Measurements from ENCODE around the gene PPP2R5B. TPM values are rescaled to one million over a fixed set of nuclear protein-coding genes. Genes with fewer than 3 reads are reported as not detected.

The PPP2R5B gene
- total RNA-seq, 1 experiment from 2014 or later: 8.7 TPM

GRCh38 chr11:64878223-64878493 is 46.3 kb upstream of the PPP2R5B start (continued):
- no peak for TF ChIP-seq SOX15 (CRISPR knock-in tag; IDR thresholded peaks at IDR 0.05)
- TF ChIP-seq ZNF138 (CRISPR knock-in tag; conservative IDR thresholded peaks at IDR 0.05): no peak
- TF ChIP-seq ZMAT4 (CRISPR knock-in tag; IDR thresholded peaks at IDR 0.05): no peak
- TF ChIP-seq NR3C1 (CRISPR knock-in tag; conservative IDR thresholded peaks at IDR 0.05; ENCODE audit: low read depth): no peak
- TF ChIP-seq ESRRA (CRISPR knock-in tag; IDR thresholded peaks at IDR 0.05; ENCODE audit: borderline replicate concordance): no peak

GRCh38 chr11:64878494-64879243 is 45.8 kb upstream of the PPP2R5B start, which contains the start of gene EHD1:
Gene EHD1, minus strand, starts transcription at chr11:64878621. Its CDS starts 157 bp downstream, at chr11:64878464.
- Mint-ChIP-seq H3K9me3 (no peaks in the 10 kb centered on the region), H3K27ac (peak within 1 kb of the TSS; percentile 92), H3K4me1 (peaks cover 20% of the 10 kb centered on the region), H3K27me3 (ENCODE audit: low read depth) (peaks cover 7% of the 10 kb centered on the region), H3K36me3 (no peaks in the 10 kb centered on the region), H3K4me3 (peak within 1 kb of the TSS; percentile 98)
- ATAC-seq (peak; percentile 89), DNase-seq (ENCODE audit: low spot score) (peak; percentile 99)
- POLR2A ChIA-PET: interaction anchor here (0.6 to 2.4 kb wide), 5 partner anchors 10 to 316 kb away, joined by 3 to 10 read pairs (median 3); no protein-coding TSS in a partner anchor
- CTCF ChIA-PET: interaction anchor here (0.7 to 22.9 kb wide), 8 partner anchors 10 to 57 kb away, joined by 3 to 372 read pairs (median 8); partner anchors contain the start of gene CDC42BPG
- TF ChIP-seq SMAD4 (CRISPR knock-in tag; IDR thresholded peaks at IDR 0.05): no peak
- no peak for TF ChIP-seq ZNF671 (CRISPR knock-in tag; IDR thresholded peaks at IDR 0.05)
- TF ChIP-seq TEAD4 (CRISPR knock-in tag; IDR thresholded peaks at IDR 0.05): no peak
- no peak for TF ChIP-seq GRHL2 (CRISPR knock-in tag; IDR thresholded peaks at IDR 0.05; ENCODE audit: insufficient replicate concordance, severe bottlenecking)
- TF ChIP-seq USF1 (CRISPR knock-in tag; IDR thresholded peaks at IDR 0.05): peak; percentile 67
- TF ChIP-seq NR1H2 (CRISPR knock-in tag; IDR thresholded peaks at IDR 0.05): no peak
- no peak for TF ChIP-seq ZNF423 (CRISPR knock-in tag; IDR thresholded peaks at IDR 0.05)
- no peak for TF ChIP-seq ZNF425 (CRISPR knock-in tag; conservative IDR thresholded peaks at IDR 0.05)
- no peak for TF ChIP-seq JAZF1 (CRISPR knock-in tag; IDR thresholded peaks at IDR 0.05)
- TF ChIP-seq ATF1 (CRISPR knock-in tag; IDR thresholded peaks at IDR 0.05): no peak
- TF ChIP-seq, protein P1, sequence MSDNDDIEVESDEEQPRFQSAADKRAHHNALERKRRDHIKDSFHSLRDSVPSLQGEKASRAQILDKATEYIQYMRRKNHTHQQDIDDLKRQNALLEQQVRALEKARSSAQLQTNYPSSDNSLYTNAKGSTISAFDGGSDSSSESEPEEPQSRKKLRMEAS (CRISPR knock-in tag; IDR thresholded peaks at IDR 0.05): peak; percentile 74
- TF ChIP-seq NFYB (CRISPR knock-in tag; conservative IDR thresholded peaks at IDR 0.05; ENCODE audit: low read depth): no peak
- TF ChIP-seq ZNF263 (CRISPR knock-in tag; IDR thresholded peaks at IDR 0.05; ENCODE audit: low read depth): 0 out of 2 replicates have a peak, but pooled peaks have one; percentile 8
- TF ChIP-seq CBFB (CRISPR knock-in tag; IDR thresholded peaks at IDR 0.05; ENCODE audit: low read depth): no peak
- no peak for TF ChIP-seq GABPB1 (CRISPR knock-in tag; IDR thresholded peaks at IDR 0.05)
- TF ChIP-seq TEAD1 (CRISPR knock-in tag; IDR thresholded peaks at IDR 0.05): no peak
- TF ChIP-seq, protein P2, sequence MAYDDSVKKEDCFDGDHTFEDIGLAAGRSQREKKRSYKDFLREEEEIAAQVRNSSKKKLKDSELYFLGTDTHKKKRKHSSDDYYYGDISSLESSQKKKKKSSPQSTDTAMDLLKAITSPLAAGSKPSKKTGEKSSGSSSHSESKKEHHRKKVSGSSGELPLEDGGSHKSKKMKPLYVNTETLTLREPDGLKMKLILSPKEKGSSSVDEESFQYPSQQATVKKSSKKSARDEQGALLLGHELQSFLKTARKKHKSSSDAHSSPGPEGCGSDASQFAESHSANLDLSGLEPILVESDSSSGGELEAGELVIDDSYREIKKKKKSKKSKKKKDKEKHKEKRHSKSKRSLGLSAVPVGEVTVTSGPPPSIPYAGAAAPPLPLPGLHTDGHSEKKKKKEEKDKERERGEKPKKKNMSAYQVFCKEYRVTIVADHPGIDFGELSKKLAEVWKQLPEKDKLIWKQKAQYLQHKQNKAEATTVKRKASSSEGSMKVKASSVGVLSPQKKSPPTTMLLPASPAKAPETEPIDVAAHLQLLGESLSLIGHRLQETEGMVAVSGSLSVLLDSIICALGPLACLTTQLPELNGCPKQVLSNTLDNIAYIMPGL (CRISPR knock-in tag; IDR thresholded peaks at IDR 0.05): peak; percentile 44
- no peak for TF ChIP-seq CREB1 (CRISPR knock-in tag; IDR thresholded peaks at IDR 0.05)
- TF ChIP-seq, protein P3, sequence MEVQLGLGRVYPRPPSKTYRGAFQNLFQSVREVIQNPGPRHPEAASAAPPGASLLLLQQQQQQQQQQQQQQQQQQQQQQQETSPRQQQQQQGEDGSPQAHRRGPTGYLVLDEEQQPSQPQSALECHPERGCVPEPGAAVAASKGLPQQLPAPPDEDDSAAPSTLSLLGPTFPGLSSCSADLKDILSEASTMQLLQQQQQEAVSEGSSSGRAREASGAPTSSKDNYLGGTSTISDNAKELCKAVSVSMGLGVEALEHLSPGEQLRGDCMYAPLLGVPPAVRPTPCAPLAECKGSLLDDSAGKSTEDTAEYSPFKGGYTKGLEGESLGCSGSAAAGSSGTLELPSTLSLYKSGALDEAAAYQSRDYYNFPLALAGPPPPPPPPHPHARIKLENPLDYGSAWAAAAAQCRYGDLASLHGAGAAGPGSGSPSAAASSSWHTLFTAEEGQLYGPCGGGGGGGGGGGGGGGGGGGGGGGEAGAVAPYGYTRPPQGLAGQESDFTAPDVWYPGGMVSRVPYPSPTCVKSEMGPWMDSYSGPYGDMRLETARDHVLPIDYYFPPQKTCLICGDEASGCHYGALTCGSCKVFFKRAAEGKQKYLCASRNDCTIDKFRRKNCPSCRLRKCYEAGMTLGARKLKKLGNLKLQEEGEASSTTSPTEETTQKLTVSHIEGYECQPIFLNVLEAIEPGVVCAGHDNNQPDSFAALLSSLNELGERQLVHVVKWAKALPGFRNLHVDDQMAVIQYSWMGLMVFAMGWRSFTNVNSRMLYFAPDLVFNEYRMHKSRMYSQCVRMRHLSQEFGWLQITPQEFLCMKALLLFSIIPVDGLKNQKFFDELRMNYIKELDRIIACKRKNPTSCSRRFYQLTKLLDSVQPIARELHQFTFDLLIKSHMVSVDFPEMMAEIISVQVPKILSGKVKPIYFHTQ (CRISPR knock-in tag; IDR thresholded peaks at IDR 0.05): no peak
- no peak for TF ChIP-seq ZBTB43 (CRISPR knock-in tag; IDR thresholded peaks at IDR 0.05)
- TF ChIP-seq EMX1 (CRISPR knock-in tag; IDR thresholded peaks at IDR 0.05): no peak
- TF ChIP-seq ZMAT4 (CRISPR knock-in tag; IDR thresholded peaks at IDR 0.05): peak; percentile 57; the same call in 1 of the 2 replicates
- no peak for TF ChIP-seq ZBTB21 (CRISPR knock-in tag; IDR thresholded peaks at IDR 0.05; ENCODE audit: borderline replicate concordance)
